Measurements from ENCODE around the gene TCAF1. TPM values are rescaled to one million over a fixed set of nuclear protein-coding genes. Genes with fewer than 3 reads are reported as not detected.

The TCAF1 gene
- total RNA-seq, 4 donors from 2014 or later = 26.6 to 56.7 (median 30.7) TPM

Other genes starting within 250 kb of the TCAF1 start
- 1 to 10 TPM in 1 of 4 donors, not detected in 3; 4.7 TPM for gene CTAGE6, start 144.5 kb downstream of the TCAF1 start, total RNA-seq
- not detected for gene OR2F2, start 33.1 kb upstream of the TCAF1 start, total RNA-seq
- gene OR2F1, start 52.7 kb upstream of the TCAF1 start, total RNA-seq = not detected
- gene OR6B1, start 98.1 kb upstream of the TCAF1 start, total RNA-seq = not detected
- not detected for gene OR2A5, start 146.8 kb upstream of the TCAF1 start, total RNA-seq
- not detected for gene OR2A25, start 167.6 kb upstream of the TCAF1 start, total RNA-seq
- not detected for gene OR2A12, start 184.1 kb upstream of the TCAF1 start, total RNA-seq
- not detected for gene OR2A2, start 207.4 kb upstream of the TCAF1 start, total RNA-seq
- not detected for gene OR2A14, start 221.0 kb upstream of the TCAF1 start, total RNA-seq

Measured in suprapubic skin (tissue), 4 donors.